HepG2 (cell line): ENCODE results near the gene CNNM3. TPM values are rescaled to one million over a fixed set of nuclear protein-coding genes. Genes with fewer than 3 reads are reported as not detected.

Experiments used
- BRF2 ChIP-seq: sonication (generic); formaldehyde crosslinking; IDR thresholded peaks from 2 replicates; pipeline ENCODE4 v1.8.1; 2022; ENCODE audit warnings: mild to moderate bottlenecking, missing genetic modification reagents
- RERE ChIP-seq: IDR thresholded peaks from 2 replicates; pipeline ENCODE4 v1.6.1; 2016; ENCODE audit warnings: low read depth, missing genetic modification reagents, missing compliant biosample characterization
- SALL2 ChIP-seq: sonication (generic); formaldehyde crosslinking; IDR thresholded peaks from 2 replicates; pipeline ENCODE4 v1.8.1; 2023; ENCODE audit warnings: mild to moderate bottlenecking, missing genetic modification reagents, inconsistent platforms
- SSRP1 ChIP-seq: IDR thresholded peaks from 2 replicates; pipeline ENCODE4 v1.6.1; 2016; ENCODE audit warnings: control low read depth
- UBTF ChIP-seq: sonication (generic); formaldehyde crosslinking; IDR thresholded peaks from 2 replicates; pipeline ENCODE4 v1.4.0; 2020; ENCODE audit warnings: mild to moderate bottlenecking, missing genetic modification reagents
- XRCC5 ChIP-seq: fragments of 200-400 bp; formaldehyde crosslinking; optimal IDR thresholded peaks from 2 replicates; pipeline ENCODE3; 2017; ENCODE audit warnings: mild to moderate bottlenecking, low read length
- ZBTB26 ChIP-seq: IDR thresholded peaks from 2 replicates; pipeline ENCODE4 v1.6.1; 2016; ENCODE audit warnings: missing compliant biosample characterization, missing genetic modification reagents, borderline replicate concordance
- ZHX2 ChIP-seq, 2 experiments: sonication (generic) in 1 of 2; formaldehyde crosslinking in 1 of 2; IDR thresholded peaks; 2 replicates each; pipeline versions ENCODE4 v1.6.1 to v1.9.0; 2014 to 2022; ENCODE audit warnings: antibody characterized with exemption in 1 of 2, borderline replicate concordance in 1 of 2, inconsistent platforms in 1 of 2, low read depth in 1 of 2, missing genetic modification reagents in 1 of 2
- ZNF121 ChIP-seq: sonication (generic); formaldehyde crosslinking; IDR thresholded peaks from 2 replicates; pipeline ENCODE4 v1.5.0; 2020; ENCODE audit warnings: mild to moderate bottlenecking, missing genetic modification reagents
- ZNF180 ChIP-seq: sonication (generic); formaldehyde crosslinking; IDR thresholded peaks from 2 replicates; pipeline ENCODE4 v1.4.0; 2020; ENCODE audit warnings: low read depth, missing genetic modification reagents, borderline replicate concordance
- ZNF441 ChIP-seq: sonication (generic); formaldehyde crosslinking; IDR thresholded peaks from 2 replicates; pipeline ENCODE4 v1.7.0; 2021; ENCODE audit warnings: missing genetic modification reagents, borderline replicate concordance
- polyA plus RNA-seq, 8 experiments: library from polyadenylated mRNA; depleted of rRNA in 3 of 8; stranded (reverse) in 7 of 8; unstranded in 1 of 8; fragments of >200 nt; fragmentation: Illumina TruSeq in 4 of 8; extraction: Trizol in 4 of 8; gene quantifications; 2 replicates each; pipeline versions ENCODE4 v1.2.1 to v1.2.3, GENCODE V29; 2011 to 2016; ENCODE audit warnings: low read depth in 4 of 8, missing spikeins in 1 of 8, mixed read lengths in 1 of 8; ENCODE audit not compliant: insufficient read depth in 1 of 8
- total RNA-seq, 5 experiments: library from RNA; depleted of rRNA; stranded (reverse); fragments of >200 nt; fragmentation: Illumina TruSeq; extraction: Trizol; gene quantifications; 2 replicates each; pipeline ENCODE4 v1.2.3, GENCODE V29; 2016; ENCODE audit warnings: low read depth in 1 of 5

CNNM3 gene
- total and polyA plus RNA-seq, 2 of the 13 experiments (the other 11 are each of a cell fraction or from before 2014, with no cell fraction given), result 21.2 to 27.9 TPM

GRCh38 chr2:96819128-96819875 is 3.2 kb downstream of the CNNM3 start (continued):
- TF ChIP-seq SSRP1 (CRISPR knock-in tag) (peak; percentile 98), ZNF121 (peak; percentile 92), SALL2 (peak; percentile 79; the same call in 1 of the 2 replicates), ZNF180 (CRISPR knock-in tag) (no peak), UBTF (CRISPR knock-in tag) (peak; percentile 93), ZBTB26 (CRISPR knock-in tag) (peak; percentile 79), XRCC5 (peak; percentile 97), BRF2 (CRISPR knock-in tag) (no peak), ZHX2 (IDR thresholded peaks at IDR 0.05; ENCODE audit: low read depth) (peak; percentile 75), ZHX2 (CRISPR knock-in tag; IDR thresholded peaks at IDR 0.05; ENCODE audit: borderline replicate concordance) (no peak; the same call in 1 of the 2 replicates), ZNF441 (CRISPR knock-in tag) (peak; percentile 95), RERE (peak; percentile 79)
